Fibroblast of the conjunctiva (primary cell): ENCODE measurements around the gene COL2A1.
A peak's percentile ranks its signal among the peaks of the same experiment; 100 is the strongest.

Experiments used
- DNase-seq: peaks from one replicate; pipeline ENCODE4 v3.0.0-alpha.2; 2010; ENCODE audit warnings: low read depth

Gene COL2A1

DNA sequence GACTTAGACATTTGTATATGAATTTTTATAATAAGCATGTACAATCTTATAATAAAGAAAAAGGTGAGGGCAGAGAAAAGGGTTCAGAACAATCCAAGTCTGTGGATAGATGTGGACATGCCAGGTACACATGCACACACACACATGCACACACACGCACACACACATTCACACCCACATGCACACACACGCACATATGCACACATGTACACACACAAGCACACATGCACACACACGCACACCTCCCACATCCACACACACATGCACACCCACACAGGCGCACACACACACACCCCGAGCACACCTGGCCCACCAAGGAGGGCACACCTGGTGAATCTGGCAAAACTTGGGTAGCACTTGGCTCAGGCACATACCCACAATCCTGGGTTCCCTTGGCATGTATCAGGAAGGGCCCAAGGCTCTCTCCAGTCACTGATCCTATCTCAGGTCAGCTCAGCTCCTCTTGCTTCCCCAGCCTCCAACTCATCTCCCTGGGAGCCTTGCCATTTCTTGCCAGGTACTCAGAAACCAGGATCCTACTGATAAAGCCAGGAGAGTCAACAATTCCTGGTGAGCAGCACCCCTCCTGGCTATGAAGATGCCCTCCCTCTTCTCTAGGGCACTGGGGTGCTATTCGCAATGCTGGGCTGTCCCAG, 59.5 kb downstream of the COL2A1 start:
- no peak for DNase-seq

DNA sequence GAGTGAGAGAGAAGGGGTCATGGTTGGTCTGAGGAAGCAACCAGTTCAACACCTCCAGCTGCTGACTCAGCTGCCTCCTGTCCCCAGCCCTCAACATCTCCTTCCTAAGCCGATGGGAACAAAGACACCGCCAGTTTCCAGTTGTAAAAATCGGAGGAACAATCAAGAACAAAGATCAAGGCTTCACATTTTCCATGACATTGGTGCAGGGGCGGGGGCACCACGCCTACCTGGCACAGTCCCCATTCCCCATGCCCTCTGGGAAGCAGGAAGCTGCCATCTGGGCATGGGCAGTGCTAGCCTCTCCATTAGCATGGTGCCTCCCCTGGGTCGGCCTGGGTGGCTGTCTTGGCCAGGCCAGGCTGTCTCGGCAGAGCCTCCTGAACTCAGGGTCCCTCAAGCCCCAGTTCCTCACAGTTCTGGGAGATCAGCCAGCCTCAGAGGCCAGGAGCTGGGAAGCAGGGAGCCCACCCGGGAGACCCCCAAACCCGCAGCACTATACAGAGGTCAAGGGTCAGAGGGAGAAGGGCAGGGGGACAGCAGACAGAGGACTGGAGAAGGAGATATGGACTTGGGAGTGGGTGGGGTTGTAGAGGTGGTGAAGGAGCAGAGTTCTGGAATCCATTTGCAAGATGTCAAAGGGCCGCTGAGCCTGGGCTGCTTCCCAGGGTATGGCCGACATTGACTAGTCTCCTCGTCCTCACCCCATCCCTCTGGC, 60.5 kb downstream of the COL2A1 start:
- no peak for DNase-seq

DNA sequence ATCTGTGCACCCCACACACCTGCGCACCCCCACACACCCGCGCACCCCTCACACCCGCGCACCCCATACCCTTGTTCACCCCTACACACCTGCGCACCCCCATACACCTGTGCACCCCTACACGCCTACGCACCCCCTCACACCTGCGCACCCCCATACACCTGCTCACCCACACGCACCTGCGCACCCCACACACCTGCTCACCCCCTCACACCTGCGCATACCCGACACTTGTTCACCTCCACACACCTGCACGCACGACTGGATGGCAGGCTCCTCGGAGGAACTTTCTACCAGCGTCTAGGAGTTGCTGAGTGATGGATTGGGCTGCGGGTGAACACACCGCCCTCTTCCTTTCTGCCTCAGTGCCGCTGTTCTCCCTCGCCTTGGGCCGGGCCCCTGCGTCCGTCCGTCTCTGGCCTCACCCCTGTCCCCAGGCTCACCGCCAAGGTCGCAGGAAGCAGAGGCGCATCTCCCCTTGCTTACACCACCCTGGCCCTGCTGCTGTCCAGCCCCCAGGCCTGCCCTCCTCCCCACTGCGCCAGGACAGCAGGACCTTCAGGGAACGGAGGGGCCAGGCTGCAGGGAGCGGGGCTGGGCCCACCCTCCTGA, 61.6 kb downstream of the COL2A1 start:
- no peak for DNase-seq

GRCh38 chr12:47941871-47942613, 62.2 kb downstream of the COL2A1 start:
- no peak for DNase-seq

GRCh38 chr12:47941475-47941780, 62.8 kb downstream of the COL2A1 start:
- no peak for DNase-seq

DNA sequence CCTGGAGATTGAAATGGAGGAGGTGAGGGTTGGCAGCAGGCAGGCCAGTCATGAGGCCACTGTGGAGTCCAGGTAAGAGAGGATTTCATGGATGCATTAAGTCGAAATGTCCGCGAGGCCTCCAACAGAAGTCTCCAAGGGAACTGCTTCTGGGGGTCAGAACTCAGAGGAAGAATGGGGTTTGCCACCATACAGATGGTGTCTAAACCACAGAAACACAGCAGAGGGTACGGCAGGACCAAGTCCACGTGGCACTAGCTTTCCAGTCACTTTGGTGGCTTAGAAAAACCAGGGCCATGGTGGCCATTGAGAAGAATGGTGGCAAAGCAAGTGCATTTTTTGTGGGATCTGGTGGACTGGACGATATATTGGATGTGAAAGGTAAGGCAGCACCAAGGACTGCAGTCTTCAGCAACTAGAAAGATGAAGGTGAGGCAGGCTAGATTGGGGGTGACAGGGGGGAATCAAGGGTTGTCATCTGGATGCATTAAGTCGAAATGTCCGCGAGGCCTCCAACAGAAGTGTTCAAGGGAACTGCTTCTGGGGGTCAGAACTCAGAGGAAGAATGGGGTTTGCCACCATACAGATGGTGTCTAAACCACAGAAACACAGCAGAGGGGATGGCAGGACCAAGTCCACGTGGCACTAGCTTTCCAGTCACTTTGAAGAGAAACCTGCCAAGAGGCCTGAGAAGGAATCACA, 63.4 kb downstream of the COL2A1 start:
- no peak for DNase-seq

DNA sequence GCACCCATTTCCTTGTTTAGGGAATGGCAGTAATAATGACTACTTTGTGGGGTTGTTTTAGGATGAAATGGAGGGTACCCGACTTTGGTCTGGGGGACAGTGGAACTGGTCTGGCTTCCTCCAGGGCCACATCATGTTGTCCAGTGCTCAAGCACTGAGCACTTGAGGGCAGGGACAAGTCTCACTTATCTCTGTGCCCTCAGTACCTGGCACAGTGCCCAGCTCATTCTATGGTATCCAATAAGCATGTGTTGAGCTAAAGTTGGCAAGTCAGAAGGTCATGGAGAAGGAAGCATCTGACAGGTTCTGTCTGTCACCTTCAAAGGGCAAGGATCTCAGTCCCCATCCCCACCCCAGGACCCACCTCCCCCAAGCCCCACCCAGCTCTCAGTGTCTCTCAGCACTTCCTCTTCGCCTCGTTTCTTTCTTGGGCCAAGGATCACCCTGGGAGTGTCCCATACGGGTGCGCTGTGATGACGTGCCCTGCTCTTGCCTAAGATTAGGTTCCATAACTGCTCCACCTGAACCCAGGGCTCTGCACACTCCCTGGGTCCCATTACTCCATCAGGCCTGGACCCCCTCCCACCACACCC, 65.2 kb downstream of the COL2A1 start:
- DNase-seq, result no peak

DNA sequence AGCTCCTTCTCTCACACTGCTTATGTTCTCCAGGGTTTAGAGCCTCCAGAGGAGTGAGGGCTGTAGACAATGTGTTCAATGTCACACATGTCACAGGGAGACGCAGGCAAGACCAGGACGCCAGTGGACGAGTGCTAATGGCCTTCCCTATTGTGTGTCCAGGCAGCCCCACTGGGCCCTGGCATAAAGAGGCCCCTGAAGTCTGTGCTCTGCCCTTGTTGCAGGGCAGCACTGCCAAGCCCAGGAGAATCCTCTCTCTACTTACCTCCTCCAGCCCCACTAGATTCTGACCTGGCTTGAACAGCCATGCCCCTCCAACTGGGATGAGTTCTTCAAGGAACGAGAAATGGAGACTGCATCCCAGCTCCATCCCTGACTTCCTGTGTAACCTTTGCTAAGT, 65.7 kb downstream of the COL2A1 start:
- no peak for DNase-seq

DNA sequence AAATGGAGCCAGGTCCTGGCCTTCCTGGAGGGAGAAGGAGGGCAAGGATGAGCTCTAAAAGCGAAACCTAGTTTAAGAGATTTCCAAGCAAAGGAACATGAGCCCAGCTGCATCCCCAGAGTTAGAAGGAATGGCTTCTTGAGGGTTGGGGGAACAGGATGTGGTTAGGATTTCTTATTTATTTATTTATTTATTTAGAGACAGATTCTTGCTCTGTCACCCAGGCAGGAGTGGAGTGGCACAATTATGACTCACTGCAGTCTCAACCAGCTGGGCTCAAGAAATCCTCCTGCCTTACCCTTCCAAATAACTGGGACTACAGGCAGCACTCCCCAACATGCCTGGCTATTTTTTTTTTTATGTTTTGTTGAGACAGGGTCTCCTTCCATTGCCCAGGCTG, 66.2 kb downstream of the COL2A1 start:
- no peak for DNase-seq

- DNase-seq, result peak; percentile 64
These were observed 69.1 kb downstream of the COL2A1 start for GRCh38 chr12:47935184-47935583.

GRCh38 chr12:47931187-47931586, 73.1 kb downstream of the COL2A1 start:
- no peak for DNase-seq

DNA sequence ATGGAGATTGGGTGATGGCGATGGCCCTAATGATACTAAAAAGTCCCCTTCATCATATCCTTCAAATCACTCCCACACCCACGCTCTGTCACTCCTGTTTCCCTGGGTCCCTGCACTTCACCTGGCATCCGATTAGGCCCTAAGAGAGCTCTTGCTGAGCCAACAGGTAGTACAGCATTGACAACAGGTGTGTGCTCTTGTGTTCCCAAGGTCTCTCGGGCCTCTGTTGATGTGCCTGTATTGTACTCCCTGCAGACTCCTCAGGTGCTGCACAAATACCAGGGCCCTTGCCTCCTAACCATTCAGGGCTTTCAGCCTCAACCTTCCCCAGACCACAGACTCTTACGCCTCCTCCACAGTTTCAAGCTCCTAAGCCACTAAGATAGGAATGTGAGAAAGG, 73.6 kb downstream of the COL2A1 start:
- DNase-seq, result no peak

GRCh38 chr12:47927346-47927745, 76.9 kb downstream of the COL2A1 start:
- no peak for DNase-seq
